Smooth muscle cell of the brain vasculature (primary cell): ENCODE data around the gene GFI1B.
"Not testable (repeated sequence)": the region's sequence is repeated elsewhere in the genome, so short reads cannot be mapped to it uniquely, and the experiment has no call there.

Source experiments
- DNase-seq: peaks from one replicate; pipeline ENCODE4 v3.0.0-alpha.2; 2012; ENCODE audit warnings: low read depth, low spot score

The GFI1B gene

DNA sequence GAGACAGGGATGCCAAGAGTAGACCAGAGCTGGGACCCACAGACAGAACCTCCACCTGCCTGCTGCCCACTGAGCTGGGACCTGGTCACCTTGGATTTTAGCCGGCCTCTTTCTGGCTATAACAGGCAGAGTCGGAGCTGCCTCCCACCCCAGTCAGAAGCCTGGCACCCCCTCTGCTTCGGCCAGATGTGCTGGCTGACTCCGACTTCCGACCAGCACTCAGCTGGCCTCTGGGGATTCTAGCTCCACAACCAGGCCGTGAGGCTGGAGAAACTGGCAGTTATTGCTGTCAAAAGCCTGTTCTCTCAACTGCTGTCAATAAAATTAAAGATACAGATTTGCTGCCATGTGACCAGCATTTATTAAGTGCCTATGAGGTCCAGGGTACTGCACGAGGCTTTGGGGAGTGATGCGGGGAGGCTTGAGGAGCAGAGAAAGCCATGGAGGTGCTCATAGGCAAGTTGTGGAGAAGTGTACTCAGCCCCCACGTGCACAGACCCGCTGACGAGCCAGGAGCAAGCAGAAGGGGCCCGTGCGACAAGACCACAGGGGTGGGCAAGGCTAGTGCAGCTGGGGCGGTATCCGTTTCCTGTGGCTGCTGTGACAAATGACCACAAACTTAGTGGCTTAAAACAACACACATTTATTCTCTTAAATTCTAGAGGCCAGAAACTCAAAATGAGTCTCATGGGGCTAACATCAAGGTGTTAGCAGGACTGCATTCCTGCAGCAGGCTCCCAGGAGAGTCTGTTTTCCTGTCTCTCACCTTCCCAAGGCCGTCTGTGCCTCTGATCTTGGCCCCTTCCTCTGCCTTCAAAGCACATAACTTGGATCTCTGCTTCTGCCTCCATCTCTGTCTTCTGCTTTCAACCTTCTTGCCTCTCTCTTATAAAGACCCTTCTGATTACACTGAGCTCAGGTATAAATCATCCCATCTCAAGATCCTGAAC, 13.1 kb downstream of the GFI1B start:
- no peak for DNase-seq

DNA sequence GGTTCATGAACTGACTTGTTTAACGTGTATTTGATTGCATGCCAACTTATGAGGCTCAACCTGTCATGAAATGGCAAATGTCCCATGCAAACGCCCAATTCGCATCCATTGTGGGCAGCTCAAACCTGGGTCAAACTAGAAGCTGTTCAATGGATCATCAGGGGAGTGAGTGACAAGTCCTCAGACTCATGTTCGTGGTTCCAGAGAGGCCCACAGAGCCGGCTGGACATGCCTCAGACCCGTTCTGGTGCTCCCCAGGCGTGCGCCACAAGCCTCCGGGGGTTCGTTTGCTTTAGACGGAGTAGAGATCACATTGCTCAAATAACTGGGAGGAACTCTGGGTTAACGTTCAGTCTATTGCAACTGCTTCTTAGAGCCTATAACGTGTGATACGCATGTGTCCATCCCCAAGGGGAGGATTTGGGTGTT, 15.0 kb downstream of the GFI1B start:
- DNase-seq = no peak

DNA sequence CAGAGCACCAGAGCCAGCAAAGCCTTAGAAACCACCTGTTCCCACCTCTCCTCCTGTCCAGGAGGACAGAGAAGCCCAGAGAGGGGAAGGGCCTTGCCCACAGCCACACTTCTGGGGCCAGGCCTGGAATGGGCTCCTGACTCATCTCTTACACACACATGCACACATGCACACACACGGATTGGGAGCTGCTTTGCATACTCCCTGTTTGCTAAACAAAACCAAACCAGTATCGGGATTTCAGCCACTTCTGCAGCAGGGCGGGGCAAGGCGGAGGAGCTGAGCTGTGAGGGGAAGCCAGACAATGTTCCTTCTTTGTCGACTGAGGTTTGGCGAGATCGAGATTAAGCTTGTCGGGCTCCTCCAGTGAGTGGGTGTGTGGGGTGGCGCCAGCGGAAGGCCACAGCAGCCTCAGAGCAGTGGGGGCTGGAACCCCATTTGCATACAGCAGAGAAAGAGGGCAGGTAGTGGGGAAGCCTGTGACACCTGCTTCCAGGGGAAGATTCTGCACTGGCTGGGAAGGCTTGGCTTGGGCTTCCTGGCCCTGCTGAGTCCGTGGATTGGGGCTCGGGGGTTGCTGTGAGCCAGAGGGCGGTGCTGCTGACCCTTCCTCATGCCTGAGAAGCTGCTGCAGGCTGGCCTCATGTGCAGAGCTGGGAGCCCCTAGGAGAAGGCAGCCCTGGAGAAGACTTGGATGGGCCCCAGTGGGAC, 16.1 kb downstream of the GFI1B start:
- no peak for DNase-seq

DNA sequence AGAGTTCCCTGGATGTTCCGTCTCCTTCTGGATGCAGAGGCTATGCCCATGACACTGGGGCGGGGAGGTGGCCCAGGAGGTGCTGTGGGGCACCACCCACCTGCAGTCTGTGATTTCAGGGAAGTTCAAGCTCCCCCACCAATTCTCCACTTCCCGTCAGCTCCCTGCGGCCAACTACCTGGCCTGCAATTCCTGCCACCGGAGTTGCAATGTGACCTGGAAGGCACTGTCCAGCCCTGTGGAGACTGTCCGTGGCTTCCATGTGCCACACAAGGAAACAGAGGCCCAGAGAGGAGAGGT, 16.6 kb downstream of the GFI1B start:
- DNase-seq = no peak

DNA sequence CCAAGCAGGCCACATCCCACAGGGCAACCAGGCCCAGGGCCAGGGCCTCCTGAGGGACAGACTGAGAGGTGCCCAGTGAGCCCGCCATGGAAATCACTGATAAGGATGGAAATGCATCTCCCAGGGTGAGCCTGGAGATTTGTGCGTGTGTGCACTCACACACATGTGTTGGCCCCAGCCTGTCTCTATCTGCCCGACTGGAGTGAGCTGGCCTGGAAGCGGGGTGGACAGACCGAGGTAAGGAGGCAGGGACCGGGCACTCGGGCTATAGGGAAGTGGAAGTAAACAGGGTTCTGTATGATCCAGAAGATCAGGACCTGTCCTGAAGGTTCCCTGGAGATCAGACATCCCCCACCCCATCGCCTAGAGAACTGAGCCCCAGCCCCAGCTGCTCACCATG, 17.4 kb downstream of the GFI1B start:
- no peak for DNase-seq

DNA sequence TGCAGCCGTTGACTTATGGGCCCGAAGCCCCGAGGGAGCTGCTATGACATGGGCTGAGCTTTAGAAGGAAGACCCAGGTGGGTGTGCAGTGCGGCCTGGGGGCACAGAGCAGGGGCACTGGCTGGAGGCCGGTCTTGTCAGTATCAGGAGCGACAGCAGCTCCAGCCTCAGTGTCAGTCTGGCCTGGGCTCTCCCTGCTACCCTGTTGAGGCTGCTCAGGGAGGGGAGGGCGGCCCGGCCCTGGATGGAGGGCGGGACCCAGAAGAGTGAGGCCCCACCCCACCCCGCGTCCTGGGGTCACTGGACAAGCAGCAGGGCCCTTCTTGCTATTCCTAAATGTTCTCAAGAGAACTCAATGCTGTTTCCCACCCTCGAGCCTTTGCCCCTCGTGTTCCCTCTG, 18.0 kb downstream of the GFI1B start:
- DNase-seq = no peak

DNA sequence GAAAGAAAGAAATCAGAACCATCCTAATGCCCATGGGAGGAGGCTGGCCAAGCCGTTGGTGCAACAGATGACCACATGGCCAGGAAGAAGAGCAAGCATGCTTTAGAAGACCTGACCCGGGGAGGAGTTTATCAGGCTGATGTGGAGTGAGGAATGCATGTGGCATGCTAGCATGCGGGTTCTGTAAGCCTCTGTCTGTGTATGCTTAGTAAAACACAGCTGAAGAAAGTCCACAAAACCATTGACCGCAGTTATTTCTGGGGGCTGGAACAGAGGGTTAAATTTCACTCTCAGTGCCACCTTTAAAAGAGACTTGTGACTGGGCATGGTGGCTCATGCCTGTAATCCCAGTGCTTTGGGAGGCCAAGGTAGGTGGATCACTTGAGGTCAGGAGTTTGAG, 19.1 kb downstream of the GFI1B start:
- DNase-seq = no peak

DNA sequence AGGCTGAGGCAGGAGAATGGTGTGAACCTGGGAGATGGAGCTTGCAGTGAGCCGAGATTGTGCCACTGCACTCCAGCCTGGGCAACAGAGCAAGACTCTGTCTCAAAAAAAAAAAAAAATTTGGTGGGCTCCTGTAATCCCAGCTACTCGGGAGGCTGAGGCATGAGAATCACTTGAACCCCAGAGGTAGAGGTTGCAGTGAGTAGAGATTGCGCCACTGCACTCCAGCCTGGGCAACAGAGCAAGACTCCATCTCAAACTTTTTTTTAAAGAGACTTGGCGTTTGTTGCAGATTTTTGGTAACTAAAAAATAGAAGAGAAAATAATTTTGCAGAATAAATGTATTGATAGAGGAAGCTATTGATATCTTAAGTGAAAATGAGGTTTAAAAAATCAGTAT, 19.7 kb downstream of the GFI1B start:
- not testable (repeated sequence) for DNase-seq

DNA sequence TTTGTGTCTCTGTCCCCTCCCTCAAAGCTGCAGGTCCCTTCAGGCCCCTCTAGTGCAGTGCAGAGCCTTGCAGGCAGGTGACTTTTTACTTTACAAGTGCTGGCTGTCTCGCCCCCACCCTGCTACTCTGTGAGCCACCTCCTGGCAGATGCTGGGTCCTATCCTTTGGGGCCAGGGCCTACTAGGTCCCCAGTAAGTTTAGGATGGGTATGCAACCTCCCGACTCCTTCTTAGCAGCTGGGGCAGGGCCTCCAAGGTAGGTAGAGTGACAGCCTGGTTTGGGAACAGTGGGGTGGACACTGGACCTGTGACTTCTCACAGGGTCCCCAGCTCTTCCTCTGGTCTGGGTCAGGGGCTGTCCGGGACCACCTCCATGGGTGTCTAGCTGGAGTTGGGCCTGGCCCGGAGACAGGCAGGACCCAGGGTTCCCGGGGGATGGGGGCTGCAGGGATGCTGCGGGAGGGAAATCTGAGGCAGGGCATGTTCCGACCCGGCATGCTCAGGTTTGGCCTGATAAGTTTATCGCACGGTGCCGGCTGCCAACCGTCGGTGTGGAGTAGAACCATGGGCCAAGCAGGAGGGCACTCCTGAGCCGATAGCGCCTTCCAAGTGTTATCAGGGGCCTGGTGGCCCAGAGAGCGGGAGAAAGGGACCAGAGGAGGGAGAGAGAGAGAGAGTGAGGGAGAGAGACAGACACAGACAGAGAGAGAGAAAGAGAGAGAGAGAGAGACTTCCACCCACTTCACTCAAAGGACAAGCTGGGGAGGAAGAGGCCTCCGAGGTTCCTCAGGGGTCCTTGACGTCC, 20.5 kb downstream of the GFI1B start:
- no peak for DNase-seq

DNA sequence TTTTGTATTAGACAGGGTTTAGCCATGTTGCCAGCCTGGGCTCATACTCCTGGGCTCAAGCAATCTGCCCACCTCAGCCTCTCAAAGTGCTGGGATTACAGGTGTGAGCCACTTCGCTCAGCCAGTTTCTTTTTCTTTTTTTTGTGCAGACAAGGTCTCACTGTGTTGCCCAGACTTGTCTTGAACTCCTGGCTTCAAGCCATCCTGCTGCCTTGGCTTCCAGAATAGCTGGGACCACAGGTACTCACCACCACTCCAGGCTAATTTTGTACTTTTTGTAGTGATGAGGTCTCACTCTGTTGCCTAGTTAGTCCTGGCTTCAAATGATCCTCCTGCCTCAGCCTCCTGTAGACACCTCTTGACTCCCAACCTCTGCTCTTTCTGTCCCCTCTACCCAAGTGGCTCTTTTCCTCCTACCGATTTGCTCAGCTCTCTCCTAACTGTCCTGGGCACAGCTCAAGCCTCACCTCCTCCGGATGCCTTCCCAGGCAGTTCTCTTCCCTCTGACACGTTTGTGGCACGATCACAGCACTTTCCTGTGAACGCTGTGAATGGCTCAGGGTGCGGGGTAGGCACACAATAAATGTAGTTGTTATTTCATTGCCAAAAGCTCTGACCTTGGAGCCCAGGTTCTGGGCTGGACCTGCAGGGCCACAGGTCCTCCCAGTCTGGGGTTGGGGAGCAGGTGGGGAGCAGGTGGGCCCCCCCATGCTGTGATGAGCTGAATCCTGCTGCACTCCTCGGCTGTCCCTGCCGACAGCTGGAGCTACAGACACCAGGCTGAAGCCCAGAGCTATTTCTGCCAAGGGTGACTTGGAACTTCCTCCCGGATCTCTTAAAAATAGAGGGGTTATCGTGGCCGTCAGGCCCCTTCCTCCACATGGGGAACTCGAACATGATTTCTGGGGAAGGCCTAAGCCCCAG, 23.9 kb downstream of the GFI1B start:
- DNase-seq = no peak

DNA sequence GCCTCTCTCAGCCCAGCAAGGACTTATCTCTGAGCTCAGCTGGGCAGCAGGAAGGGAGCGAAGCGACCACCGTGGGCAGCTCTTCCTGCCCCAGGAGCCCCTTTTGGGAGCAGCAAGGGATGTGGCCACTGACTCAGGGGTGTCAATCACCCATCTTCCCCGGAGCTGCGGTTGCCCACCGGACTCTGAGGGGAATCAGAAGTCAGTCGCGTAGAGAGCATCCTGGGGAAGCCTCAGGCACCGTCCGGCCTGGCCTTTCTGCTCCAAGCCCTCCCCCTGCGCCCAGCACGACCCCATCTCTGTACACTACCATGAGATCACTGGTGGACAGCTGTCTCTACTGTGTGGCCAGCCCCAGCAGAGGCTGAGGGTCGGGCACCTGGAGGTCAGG, 24.6 kb downstream of the GFI1B start:
- no peak for DNase-seq

DNA sequence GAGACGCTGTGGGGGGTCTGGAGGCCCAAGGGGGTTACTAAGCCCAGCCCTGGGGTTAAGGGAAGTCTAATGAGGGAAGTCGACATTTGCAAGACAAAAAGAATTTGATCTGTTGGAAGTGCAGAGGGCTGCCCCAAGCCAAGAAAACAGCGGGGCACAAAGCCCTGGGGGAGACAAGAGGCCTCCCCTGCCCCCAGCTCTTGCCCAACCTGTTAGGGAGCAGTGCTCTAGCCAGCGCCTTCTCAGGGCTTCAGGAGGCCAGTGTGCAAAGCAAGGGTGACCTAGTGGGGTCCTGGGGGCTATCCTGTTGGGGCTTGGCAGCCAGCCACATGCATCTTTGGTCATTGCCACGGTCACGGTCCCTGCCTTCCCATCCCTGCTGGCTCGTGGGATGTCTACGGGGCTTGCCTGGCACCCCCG, 25.2 kb downstream of the GFI1B start:
- no peak for DNase-seq

DNA sequence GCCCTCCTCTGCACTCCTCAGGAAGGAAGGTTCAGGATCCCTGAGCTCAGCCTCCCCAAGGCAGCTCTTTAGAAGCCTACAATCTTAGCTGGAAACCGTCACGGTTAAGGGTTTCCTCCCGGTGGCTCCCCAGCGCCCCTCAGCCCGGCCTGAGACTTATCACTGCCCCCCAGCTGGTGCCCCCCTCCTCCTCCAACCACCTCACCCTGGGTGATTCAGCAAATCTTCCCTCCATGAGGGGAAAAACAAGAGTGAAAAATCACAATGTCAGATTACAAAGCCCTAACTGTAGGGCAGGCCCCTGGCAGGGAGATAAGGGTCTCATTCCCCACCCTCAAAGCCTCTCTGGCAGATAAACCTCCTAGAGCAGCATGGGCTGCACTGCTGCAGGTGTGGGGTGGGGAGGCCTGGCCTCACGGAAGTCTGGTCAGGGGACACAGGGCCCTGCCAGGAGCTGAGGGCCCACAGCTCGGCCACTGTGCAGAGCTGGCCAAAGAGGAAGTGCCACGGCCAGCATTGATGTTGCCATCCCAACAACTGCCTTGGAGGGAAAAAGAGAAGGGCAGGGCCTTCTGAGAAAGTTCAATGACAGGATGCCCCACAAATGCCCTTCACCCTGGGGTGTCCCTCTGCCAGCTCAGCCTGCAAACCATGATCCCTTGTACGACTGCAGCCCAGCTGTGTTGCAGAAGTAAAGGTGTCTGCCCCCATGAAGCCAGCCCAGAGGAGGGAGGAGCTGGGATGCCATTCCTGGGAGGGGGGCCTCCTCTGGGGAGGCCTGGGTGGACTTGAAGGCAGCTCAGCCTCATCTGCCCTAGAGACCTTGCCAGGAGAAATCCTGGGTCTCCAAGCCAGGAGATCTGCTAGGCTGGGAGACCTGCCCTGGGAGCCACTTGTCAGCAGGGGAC, 25.9 kb downstream of the GFI1B start:
- DNase-seq = no peak

DNA sequence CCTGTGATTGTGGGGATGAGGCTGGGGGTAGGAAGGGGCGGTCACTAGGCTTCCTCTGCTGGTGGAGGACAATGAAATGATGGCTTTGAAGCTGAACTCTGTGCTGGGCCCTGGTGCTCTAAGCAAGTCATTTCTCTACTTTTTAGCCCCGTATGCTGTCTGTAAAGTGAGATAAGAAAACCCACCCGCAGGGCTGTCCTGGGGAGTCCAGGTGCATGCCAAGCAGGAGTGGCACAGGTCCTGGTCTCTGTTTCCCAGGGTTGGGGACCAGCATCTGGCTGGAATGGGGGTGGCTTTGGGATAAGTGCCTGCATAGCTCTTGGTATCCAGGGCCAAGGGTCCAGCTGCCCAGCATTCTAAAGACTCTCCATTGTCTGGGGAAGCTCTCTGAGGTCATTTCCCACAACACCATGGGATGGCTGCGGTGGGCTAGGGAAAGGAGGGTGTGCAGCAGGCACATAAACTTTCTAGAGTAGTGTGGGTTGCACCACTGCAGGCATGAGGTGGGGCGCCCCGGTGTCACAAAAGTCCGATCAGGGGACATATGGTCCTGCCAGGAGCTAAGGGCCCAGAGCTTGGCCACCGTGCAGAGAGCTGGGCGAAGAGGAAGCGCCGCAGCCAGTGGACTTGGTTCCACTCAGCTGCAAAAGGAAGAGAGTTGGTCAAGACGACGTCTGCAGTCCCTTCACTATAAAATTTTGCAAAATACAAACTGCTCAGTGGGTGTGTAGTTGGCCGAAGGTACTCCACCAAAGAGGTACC, 26.7 kb downstream of the GFI1B start:
- DNase-seq = no peak

DNA sequence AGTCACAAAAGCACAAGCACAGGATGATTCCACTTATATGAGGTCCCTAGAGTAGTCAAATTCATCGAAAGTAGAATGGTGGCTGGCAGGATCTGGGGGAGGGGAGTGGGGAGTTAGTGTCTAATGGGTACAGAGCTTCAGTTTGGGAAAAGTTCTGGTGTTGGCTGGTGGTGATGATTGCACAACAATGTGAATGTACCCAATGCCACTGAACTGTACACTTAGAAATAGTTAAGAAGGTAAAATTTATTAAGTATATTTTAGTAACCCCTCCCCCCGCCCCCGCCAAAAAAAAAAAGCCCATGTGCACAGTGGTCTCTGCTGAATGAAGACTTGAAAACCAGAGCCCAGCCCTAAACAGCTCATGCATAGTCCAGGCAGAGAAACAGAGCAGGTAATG, 27.5 kb downstream of the GFI1B start:
- no peak for DNase-seq

DNA sequence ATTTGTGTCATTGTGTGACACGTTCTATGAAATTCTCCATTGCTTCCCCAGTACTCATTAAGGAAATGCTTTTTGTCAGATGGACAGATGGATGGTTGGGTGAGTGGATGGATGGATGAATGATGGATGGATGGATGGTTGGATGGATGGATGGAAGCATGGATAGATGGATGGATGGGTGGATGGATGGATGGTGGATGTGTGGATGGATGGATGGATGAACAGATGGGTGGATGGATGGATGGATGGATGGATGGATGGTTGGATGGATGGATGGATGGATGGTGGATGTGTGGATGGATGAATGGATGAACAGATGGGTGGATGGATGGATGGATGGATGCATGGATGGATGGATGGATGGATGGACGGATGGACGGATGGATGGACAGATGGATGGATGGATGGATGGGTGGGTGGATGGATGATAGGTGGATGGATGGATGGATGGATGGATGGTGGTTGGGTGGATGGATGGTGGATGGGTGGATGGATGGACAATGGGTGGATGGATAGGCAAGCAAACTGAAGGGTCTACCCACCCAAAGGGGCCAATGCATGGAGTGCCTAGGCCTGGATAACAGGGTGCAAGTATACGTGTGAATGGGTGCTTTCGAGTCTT, 28.3 kb downstream of the GFI1B start:
- no peak for DNase-seq

DNA sequence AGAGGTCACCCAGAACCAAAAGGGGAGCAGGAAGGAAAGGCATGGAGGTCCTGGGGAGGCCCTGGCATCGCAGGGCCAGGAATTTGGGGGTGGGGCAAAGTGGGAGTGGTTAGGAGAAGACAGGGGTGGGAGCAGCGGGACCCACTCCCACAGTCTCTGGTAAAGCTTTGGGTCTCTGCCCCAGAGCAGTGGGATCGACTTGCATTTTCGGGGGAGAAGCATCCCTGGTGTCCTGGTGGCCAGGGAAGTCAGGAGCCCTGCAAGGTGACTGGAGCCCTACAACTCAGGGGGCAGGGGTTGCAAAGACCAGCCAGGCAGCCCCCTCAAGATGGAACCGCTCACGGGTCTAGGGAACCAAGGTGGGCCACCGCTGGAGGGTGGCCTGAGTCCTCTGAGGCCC, 29.9 kb downstream of the GFI1B start:
- DNase-seq = no peak

DNA sequence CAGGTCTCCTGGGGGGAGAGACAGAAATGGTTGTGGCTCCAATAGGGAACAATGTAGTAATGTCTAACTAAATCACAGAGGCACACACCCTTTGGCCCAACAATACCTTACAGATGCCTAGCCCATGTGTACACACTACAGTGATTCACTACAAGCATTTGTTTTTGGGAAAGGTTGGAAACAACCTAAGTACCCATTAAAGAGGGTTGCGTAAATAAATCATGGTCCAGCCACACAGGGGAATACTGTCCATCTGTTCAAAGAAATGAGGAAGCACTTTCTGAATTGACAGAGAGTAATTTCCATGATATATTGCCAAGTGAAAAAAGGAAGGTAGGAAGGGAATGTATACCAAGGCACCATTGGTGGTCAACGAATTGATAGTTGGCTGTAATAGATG, 30.3 kb downstream of the GFI1B start:
- no peak for DNase-seq
